Measurements from ENCODE around the gene KRCC1.
"Not testable (repeated sequence)": the region's sequence is repeated elsewhere in the genome, so short reads cannot be mapped to it uniquely, and the experiment has no call there.

Gene KRCC1

GRCh38 chr2:88074854-88075292 is 19.3 kb upstream of the KRCC1 start:
- no peak for DNase-seq

- DNase-seq: no peak
Observed at GRCh38 chr2:88074150-88074549, 18.6 kb upstream of the KRCC1 start.

GRCh38 chr2:88071365-88071764 is 15.8 kb upstream of the KRCC1 start:
- no peak for DNase-seq

GRCh38 chr2:88070055-88070454 is 14.5 kb upstream of the KRCC1 start:
- no peak for DNase-seq

GRCh38 chr2:88069117-88069516 is 13.5 kb upstream of the KRCC1 start:
- DNase-seq: no peak

- DNase-seq: no peak
Observed at GRCh38 chr2:88068044-88068443, 12.5 kb upstream of the KRCC1 start.

- DNase-seq: no peak
Observed at GRCh38 chr2:88067598-88067997, 12.0 kb upstream of the KRCC1 start, which contains the start of gene SMYD1. SMYD1 (plus strand) TSS chr2:88067825; CDS start chr2:88067865, 40 bp downstream.

- DNase-seq: no peak
Observed at GRCh38 chr2:88067189-88067588, 11.6 kb upstream of the KRCC1 start.

- DNase-seq: no peak
Observed at GRCh38 chr2:88066543-88066942, 11.0 kb upstream of the KRCC1 start.

GRCh38 chr2:88061295-88061694 is 5.7 kb upstream of the KRCC1 start:
- no peak for DNase-seq

GRCh38 chr2:88060907-88061275 is 5.3 kb upstream of the KRCC1 start:
- no peak for DNase-seq

GRCh38 chr2:88059979-88060906 is 4.7 kb upstream of the KRCC1 start:
- DNase-seq: peak; percentile 32

- no peak for DNase-seq
Observed at GRCh38 chr2:88058191-88058590, 2.6 kb upstream of the KRCC1 start.

GRCh38 chr2:88057437-88057844 is 1.9 kb upstream of the KRCC1 start:
- no peak for DNase-seq

- no peak for DNase-seq
Observed at GRCh38 chr2:88054782-88055370, 707 bp downstream of the KRCC1 start.

- no peak for DNase-seq
Observed at GRCh38 chr2:88053934-88054781, 1.4 kb downstream of the KRCC1 start.

GRCh38 chr2:88053296-88053695 is 2.3 kb downstream of the KRCC1 start:
- no peak for DNase-seq

GRCh38 chr2:88051792-88052191 is 3.8 kb downstream of the KRCC1 start:
- no peak for DNase-seq

- no peak for DNase-seq
Observed at GRCh38 chr2:88049622-88050021, 6.0 kb downstream of the KRCC1 start.

- no peak for DNase-seq
Observed at GRCh38 chr2:88048541-88048940, 7.0 kb downstream of the KRCC1 start.

- DNase-seq: not testable (repeated sequence)
Observed at GRCh38 chr2:88045561-88045960, 10.0 kb downstream of the KRCC1 start.

- no peak for DNase-seq
Observed at GRCh38 chr2:88042476-88042875, 13.1 kb downstream of the KRCC1 start.
